Measurements from ENCODE around the gene CD300LB. TPM values are rescaled to one million over a fixed set of nuclear protein-coding genes. Genes with fewer than 3 reads are reported as not detected.
A peak's percentile ranks its signal among the peaks of the same experiment; 100 is the strongest.
"Not testable (repeated sequence)": the region's sequence is repeated elsewhere in the genome, so short reads cannot be mapped to it uniquely, and the experiment has no call there.

The CD300LB gene
- polyA plus RNA-seq, result under 1 TPM; 0.06 to 0.11 TPM

DNA sequence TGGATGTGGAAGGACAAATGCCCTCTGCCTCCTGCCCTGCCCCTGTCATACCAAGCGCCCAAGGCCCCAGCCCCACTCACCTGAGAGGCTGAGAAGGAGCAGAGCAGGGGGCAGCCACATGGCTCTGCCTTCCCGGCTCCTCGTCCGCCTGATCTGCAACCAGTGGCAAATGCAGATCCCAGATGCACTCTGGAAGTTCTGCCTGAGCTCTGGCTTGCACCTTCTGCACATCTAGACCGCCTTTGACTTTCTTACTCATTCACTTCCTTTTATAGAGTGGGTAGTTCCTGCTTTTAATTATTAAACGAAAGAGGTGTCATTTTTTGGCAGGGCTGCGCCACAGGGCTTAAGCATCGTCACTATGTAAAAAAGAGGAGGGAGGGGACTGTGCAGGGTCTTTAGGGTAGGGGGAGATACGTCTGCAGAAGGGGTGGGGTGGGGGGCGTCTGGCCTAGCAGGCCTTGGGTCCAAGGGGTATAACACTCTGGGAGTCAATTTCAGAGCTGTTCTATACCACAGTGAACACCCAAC is at the start of gene CD300LB:
Gene CD300LB (minus strand): TSS at position 245 of the 531 bp plus-strand sequence. CDS start 125 bp downstream, at position 120.
- no peaks in the 10 kb centered on the region for H3K27me3 ChIP-seq (ENCODE audit: control insufficient read depth in 1 of 2, insufficient read depth in 2 of 2, low read length in 2 of 2)
- H3K4me3 ChIP-seq (ENCODE audit: low read depth in 1 of 2, low read length in 2 of 2), result no peak within 1 kb of the TSS
- no peaks in the 10 kb centered on the region for H3K9me3 ChIP-seq (ENCODE audit: control insufficient read depth in 2 of 2, insufficient read depth in 1 of 2, low read depth in 1 of 2, low read length in 1 of 2)
- WGBS, 2 donors, result 58 to 63% methylated on average over 10 of the region's 10 CpGs
- no peaks in the 10 kb centered on the region for H3K36me3 ChIP-seq (ENCODE audit: control insufficient read depth in 2 of 2, insufficient read depth in 2 of 2, low read length in 1 of 2)
- H3K4me1 ChIP-seq (ENCODE audit: control insufficient read depth in 2 of 2, insufficient read depth in 2 of 2, low read length in 1 of 2), result no peaks in the 10 kb centered on the region
- H3K27ac ChIP-seq (ENCODE audit: low read depth in 2 of 2, low read length in 1 of 2), result no peak within 1 kb of the TSS

DNA sequence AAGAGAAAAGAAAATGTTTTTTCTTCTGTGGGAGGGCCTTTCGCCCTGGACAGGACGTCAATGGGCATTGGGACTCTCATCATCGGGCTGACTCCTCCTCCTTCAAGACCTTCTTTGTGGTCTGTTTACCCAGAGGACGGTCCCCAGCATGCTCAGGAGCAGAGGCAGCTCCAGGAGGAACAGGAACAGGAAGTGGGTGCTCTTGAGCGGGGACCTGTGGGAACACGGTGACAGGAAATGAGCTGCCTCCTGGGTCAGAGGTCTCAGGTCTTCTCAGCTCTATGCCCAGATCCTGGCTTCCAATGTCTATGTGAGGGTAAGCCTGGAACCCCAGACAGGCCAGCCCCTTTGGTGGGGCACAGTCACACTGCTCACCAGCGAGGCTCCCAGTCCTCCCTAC is 48.6 kb upstream of the CD300LB start:
- Histone ChIP-seq H3K4me1 (ENCODE audit: control insufficient read depth in 2 of 2, insufficient read depth in 2 of 2, low read length in 1 of 2) (no peaks in the 10 kb centered on the region), H3K9me3 (ENCODE audit: control insufficient read depth in 2 of 2, insufficient read depth in 1 of 2, low read depth in 1 of 2, low read length in 1 of 2) (peaks cover 0 to 3% of the 10 kb centered on the region in 2 donors), H3K4me3 (ENCODE audit: low read depth in 1 of 2, low read length in 2 of 2) (no peak overlapping the region), H3K27me3 (ENCODE audit: control insufficient read depth in 1 of 2, insufficient read depth in 2 of 2, low read length in 2 of 2) (no peaks in the 10 kb centered on the region), H3K36me3 (ENCODE audit: control insufficient read depth in 2 of 2, insufficient read depth in 2 of 2, low read length in 1 of 2) (no peaks in the 10 kb centered on the region), H3K27ac (ENCODE audit: low read depth in 2 of 2, low read length in 1 of 2) (no peak overlapping the region)
- 61 to 65% methylated on average over 7 of the region's 7 CpGs for WGBS, 2 donors

DNA sequence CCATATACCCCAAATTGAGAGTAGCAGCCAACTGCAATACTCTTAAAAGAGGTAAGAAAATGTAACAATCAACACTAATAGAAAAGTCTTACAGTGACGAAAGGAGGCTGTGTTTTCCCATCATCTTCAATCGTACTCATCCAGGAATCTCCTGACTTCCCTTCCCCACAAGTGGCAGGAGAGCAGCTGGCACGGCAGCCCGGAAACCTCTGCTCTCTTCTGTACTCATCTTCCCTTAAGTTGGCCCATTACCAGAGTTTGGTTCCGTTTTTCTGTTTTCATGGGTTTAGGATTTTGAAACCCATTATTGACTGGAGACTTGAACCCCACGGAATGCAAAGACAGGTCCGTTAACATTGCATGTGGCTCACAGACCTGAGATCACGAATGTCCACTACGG is 47.7 kb upstream of the CD300LB start:
- Histone ChIP-seq H3K27me3 (ENCODE audit: control insufficient read depth in 1 of 2, insufficient read depth in 2 of 2, low read length in 2 of 2) (no peaks in the 10 kb centered on the region), H3K36me3 (ENCODE audit: control insufficient read depth in 2 of 2, insufficient read depth in 2 of 2, low read length in 1 of 2) (no peaks in the 10 kb centered on the region), H3K9me3 (ENCODE audit: control insufficient read depth in 2 of 2, insufficient read depth in 1 of 2, low read depth in 1 of 2, low read length in 1 of 2) (no peaks in the 10 kb centered on the region), H3K27ac (ENCODE audit: low read depth in 2 of 2, low read length in 1 of 2) (no peak overlapping the region), H3K4me1 (ENCODE audit: control insufficient read depth in 2 of 2, insufficient read depth in 2 of 2, low read length in 1 of 2) (no peaks in the 10 kb centered on the region), H3K4me3 (ENCODE audit: low read depth in 1 of 2, low read length in 2 of 2) (no peak overlapping the region)
- WGBS, 2 donors, result 76 to 83% methylated on average over 9 of the region's 9 CpGs

DNA sequence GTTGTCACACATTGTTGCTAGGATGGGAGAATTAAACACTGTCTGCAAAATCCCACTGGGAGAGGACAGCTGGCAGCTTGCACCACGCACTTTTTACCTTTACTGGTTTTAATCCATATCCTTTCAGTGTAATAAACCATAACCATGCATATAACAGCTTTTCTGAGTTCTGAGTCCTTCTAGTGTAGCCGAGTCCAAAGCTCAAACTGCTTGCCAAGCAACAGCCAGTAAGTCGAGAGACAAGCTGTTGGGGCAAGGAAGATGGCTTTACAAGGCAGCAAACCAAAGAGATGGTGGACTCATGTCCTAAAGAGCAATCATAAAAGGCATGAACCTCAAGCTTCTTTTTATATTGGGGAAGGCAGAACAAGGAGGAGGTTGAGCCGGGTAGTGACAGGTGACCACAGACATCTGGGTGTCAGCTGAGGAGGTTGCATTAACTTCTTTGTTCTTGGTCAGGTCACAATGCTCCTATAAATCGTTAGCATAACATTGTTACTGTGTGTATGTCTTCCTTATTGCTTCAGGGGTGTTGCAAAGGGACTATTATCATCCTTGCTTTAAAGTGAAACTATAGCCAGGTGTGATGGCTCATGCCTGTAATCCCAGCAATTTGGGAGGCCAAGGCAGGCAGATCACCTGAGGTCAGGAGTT is 43.3 kb upstream of the CD300LB start:
- peaks cover 0 to 3% of the 10 kb centered on the region in 2 donors for H3K4me1 ChIP-seq (ENCODE audit: control insufficient read depth in 2 of 2, insufficient read depth in 2 of 2, low read length in 1 of 2)
- no peaks in the 10 kb centered on the region for H3K27me3 ChIP-seq (ENCODE audit: control insufficient read depth in 1 of 2, insufficient read depth in 2 of 2, low read length in 2 of 2)
- H3K9me3 ChIP-seq (ENCODE audit: control insufficient read depth in 2 of 2, insufficient read depth in 1 of 2, low read depth in 1 of 2, low read length in 1 of 2), result no peaks in the 10 kb centered on the region
- no peak overlapping the region for H3K27ac ChIP-seq (ENCODE audit: low read depth in 2 of 2, low read length in 1 of 2)
- no peak overlapping the region for H3K4me3 ChIP-seq (ENCODE audit: low read depth in 1 of 2, low read length in 2 of 2)
- H3K36me3 ChIP-seq (ENCODE audit: control insufficient read depth in 2 of 2, insufficient read depth in 2 of 2, low read length in 1 of 2), result no peaks in the 10 kb centered on the region
- 56 to 65% methylated on average over 5 of the region's 5 CpGs for WGBS, 2 donors

DNA sequence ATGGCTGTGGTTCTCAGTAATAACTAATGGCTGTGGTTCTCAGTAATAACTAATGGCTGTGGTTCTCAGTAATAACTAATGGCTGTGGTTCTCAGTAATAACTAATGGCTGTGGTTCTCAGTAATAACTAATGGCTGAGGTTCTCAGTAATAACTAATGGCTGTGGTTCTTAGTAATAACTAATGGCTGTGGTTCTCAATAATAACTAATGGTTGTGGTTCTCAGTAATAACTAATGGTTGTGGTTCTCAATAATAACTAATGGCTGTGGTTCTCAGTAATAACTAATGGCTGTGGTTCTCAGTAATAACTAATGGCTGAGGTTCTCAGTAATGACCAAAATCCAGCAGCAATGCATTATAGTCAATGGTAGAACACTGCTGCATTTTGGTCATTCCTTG is 42.4 kb upstream of the CD300LB start:
- not testable (repeated sequence) for H3K36me3 ChIP-seq (ENCODE audit: control insufficient read depth in 2 of 2, insufficient read depth in 2 of 2, low read length in 1 of 2); H3K4me3 ChIP-seq (ENCODE audit: low read depth in 1 of 2, low read length in 2 of 2); H3K4me1 ChIP-seq (ENCODE audit: control insufficient read depth in 2 of 2, insufficient read depth in 2 of 2, low read length in 1 of 2); H3K27ac ChIP-seq (ENCODE audit: low read depth in 2 of 2, low read length in 1 of 2); H3K9me3 ChIP-seq (ENCODE audit: control insufficient read depth in 2 of 2, insufficient read depth in 1 of 2, low read depth in 1 of 2, low read length in 1 of 2); H3K27me3 ChIP-seq (ENCODE audit: control insufficient read depth in 1 of 2, insufficient read depth in 2 of 2, low read length in 2 of 2)

DNA sequence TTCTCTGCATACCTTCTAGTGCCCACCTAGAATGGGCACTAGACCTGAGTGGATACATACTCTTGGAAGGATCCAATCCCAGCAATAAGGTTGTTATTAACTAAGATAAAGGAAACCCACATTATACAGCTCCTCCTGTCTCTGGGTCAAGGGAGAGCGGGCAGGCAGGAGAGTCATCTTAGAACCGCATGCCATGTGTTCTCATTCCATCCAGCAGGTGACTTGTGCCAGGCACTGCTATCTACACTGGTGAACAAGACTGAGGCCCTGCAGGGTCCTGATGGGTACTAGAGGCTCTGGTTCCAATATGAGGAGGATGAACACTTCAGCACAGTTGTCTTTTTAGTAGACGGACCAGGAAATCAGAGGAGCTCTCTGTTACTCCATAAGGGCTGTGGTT is 41.9 kb upstream of the CD300LB start:
- Histone ChIP-seq H3K4me1 (ENCODE audit: control insufficient read depth in 2 of 2, insufficient read depth in 2 of 2, low read length in 1 of 2) (peaks cover 0 to 11% of the 10 kb centered on the region in 2 donors), H3K9me3 (ENCODE audit: control insufficient read depth in 2 of 2, insufficient read depth in 1 of 2, low read depth in 1 of 2, low read length in 1 of 2) (no peaks in the 10 kb centered on the region), H3K4me3 (ENCODE audit: low read depth in 1 of 2, low read length in 2 of 2) (no peak overlapping the region), H3K27me3 (ENCODE audit: control insufficient read depth in 1 of 2, insufficient read depth in 2 of 2, low read length in 2 of 2) (no peaks in the 10 kb centered on the region), H3K27ac (ENCODE audit: low read depth in 2 of 2, low read length in 1 of 2) (no peak overlapping the region), H3K36me3 (ENCODE audit: control insufficient read depth in 2 of 2, insufficient read depth in 2 of 2, low read length in 1 of 2) (no peaks in the 10 kb centered on the region)
- WGBS, 2 donors, result 79 to 88% methylated on average over 3 of the region's 3 CpGs

DNA sequence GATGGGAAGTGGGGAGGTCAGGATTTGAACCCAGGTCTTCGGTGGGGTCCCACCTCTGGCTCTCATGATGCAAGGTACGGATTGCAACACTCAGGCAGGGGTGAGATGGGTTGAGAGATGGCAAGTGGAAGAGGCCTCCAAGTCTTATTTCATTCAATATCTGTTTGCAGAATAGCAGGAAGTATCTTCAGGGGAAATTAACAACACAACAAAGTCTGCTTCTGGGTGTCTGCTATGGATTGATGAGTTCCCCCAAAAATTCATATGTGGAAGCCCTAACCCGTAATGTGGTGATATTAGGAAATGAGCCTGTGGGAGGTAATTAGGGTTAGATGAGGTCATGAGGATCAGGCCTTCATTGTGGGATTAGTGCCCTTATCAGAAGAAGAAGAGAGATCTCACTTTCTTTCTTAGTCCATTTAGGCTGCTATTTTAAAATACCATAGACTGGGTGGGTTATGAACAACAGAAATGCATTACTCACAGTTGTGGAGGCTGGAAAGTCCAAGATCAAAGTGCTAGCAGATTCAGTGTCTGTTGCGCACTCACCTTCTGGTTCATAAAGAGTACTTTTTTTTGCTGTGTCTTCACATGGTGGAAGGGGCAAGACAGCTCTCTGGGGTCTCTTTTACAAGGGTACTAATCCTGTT is 40.5 kb upstream of the CD300LB start:
- no peaks in the 10 kb centered on the region for H3K27me3 ChIP-seq (ENCODE audit: control insufficient read depth in 1 of 2, insufficient read depth in 2 of 2, low read length in 2 of 2)
- H3K9me3 ChIP-seq (ENCODE audit: control insufficient read depth in 2 of 2, insufficient read depth in 1 of 2, low read depth in 1 of 2, low read length in 1 of 2), result no peaks in the 10 kb centered on the region
- H3K36me3 ChIP-seq (ENCODE audit: control insufficient read depth in 2 of 2, insufficient read depth in 2 of 2, low read length in 1 of 2), result no peaks in the 10 kb centered on the region
- H3K4me1 ChIP-seq (ENCODE audit: control insufficient read depth in 2 of 2, insufficient read depth in 2 of 2, low read length in 1 of 2), result peaks cover 0 to 11% of the 10 kb centered on the region in 2 donors
- 83 to 84% methylated on average over 4 of the region's 4 CpGs for WGBS, 2 donors
- H3K4me3 ChIP-seq (ENCODE audit: low read depth in 1 of 2, low read length in 2 of 2), result no peak overlapping the region
- no peak overlapping the region for H3K27ac ChIP-seq (ENCODE audit: low read depth in 2 of 2, low read length in 1 of 2)

DNA sequence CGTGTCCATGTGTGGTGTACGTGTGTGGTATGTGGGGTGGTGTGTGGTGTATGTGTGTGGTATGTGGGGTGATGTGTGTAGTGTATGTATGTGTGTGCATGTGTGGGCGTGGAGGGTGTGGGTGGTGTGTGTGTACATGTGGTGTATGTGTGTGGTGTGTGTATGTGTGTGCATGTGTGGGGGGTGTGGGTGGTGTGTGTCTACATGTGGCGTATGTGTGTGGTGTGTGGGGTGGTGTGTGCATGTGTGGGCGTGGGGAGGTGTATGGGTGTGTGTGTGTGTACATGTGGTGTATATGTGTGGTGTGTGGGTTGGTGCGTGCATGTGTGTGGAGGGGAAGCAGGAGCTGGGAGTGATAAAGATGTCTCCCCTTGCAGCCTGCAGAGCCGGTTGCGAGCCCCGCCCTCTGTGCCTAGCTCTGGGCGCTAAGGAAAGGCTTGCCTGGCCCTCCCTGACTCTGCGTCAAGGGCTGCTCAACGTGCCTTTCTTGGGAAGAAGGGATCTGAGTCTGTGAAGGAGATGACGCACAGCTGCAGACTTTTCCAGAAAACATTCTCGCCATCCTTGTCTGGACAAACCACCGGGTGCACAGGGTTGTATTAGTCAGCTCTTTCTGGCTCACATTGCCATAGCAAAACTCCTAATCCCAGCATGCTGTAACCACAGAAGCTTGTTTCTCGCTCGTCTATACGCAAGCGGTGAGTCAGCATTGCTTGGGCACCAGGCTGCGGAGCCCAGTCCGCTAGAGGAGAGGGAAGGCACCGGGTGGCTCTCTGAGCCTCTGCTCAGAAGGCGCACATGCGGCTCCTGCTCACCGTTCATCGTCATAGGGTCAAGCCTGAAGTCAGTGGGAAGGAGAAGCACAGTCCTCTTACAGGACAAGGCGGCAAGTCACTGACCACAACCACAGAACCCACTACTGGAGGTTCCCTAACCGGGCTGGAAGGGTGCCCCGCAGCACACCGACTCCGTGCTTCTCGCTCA is 38.0 kb upstream of the CD300LB start:
- Histone ChIP-seq H3K4me3 (ENCODE audit: low read depth in 1 of 2, low read length in 2 of 2) (no peak overlapping the region), H3K4me1 (ENCODE audit: control insufficient read depth in 2 of 2, insufficient read depth in 2 of 2, low read length in 1 of 2) (peaks cover 0 to 11% of the 10 kb centered on the region in 2 donors), H3K9me3 (ENCODE audit: control insufficient read depth in 2 of 2, insufficient read depth in 1 of 2, low read depth in 1 of 2, low read length in 1 of 2) (no peaks in the 10 kb centered on the region), H3K27me3 (ENCODE audit: control insufficient read depth in 1 of 2, insufficient read depth in 2 of 2, low read length in 2 of 2) (no peaks in the 10 kb centered on the region), H3K27ac (ENCODE audit: low read depth in 2 of 2, low read length in 1 of 2) (peak overlapping the region; percentile 76 to 93), H3K36me3 (ENCODE audit: control insufficient read depth in 2 of 2, insufficient read depth in 2 of 2, low read length in 1 of 2) (no peaks in the 10 kb centered on the region)
- WGBS, 2 donors, result 40 to 46% methylated on average over 32 of the region's 32 CpGs

DNA sequence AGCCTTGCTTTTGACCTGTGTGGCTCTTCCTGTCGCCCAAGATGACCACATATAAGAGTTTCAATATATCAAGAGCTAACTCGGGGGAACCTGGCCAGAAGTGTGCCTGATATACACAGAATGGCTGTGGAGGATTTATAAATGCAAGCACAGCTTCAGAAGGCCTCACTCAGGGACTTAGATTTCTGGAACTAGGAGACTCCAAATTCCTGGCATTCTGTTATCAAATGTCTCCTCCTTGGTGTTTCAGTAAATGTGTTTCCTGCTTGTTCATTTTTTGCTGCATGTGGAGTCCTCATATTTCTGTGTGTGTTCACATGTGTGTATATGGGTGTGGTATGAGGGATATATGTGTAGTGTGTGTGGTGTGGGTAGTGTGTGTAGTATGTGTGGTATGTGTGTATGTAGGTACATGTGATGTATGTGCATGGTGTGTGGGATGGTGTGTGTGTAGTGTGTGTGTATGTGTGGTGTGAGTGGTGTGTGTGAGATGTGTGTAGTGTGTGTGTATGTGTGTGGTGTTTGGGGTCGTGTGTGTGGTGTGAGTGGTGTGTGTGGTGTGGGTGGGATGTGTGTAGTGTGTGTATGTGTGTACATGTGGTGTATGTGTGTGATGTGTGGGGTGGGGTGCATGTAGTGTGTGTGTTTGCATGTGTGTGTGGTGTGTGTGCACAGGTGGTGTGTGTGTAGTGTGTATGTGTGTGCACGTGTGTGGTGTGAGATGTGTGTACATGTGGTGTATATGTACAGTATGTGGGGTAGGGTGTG is 37.0 kb upstream of the CD300LB start:
- no peaks in the 10 kb centered on the region for H3K27me3 ChIP-seq (ENCODE audit: control insufficient read depth in 1 of 2, insufficient read depth in 2 of 2, low read length in 2 of 2)
- WGBS, 2 donors, result 79 to 80% methylated on average over 4 of the region's 4 CpGs
- no peaks in the 10 kb centered on the region for H3K9me3 ChIP-seq (ENCODE audit: control insufficient read depth in 2 of 2, insufficient read depth in 1 of 2, low read depth in 1 of 2, low read length in 1 of 2)
- H3K27ac ChIP-seq (ENCODE audit: low read depth in 2 of 2, low read length in 1 of 2), result no peak overlapping the region
- H3K4me3 ChIP-seq (ENCODE audit: low read depth in 1 of 2, low read length in 2 of 2), result no peak overlapping the region
- peaks cover 0 to 11% of the 10 kb centered on the region in 2 donors for H3K4me1 ChIP-seq (ENCODE audit: control insufficient read depth in 2 of 2, insufficient read depth in 2 of 2, low read length in 1 of 2)
- no peaks in the 10 kb centered on the region for H3K36me3 ChIP-seq (ENCODE audit: control insufficient read depth in 2 of 2, insufficient read depth in 2 of 2, low read length in 1 of 2)
